ENCODE measurements around the gene SP140. TPM values are rescaled to one million over a fixed set of nuclear protein-coding genes. Genes with fewer than 3 reads are reported as not detected.

Gene SP140
- total and polyA plus RNA-seq, 10 of the 15 experiments (the other 5 are each of a cell fraction or from before 2014, with no cell fraction given), result 61.7 to 164 (median 90.7) TPM

- Histone ChIP-seq H3K36me3 (ENCODE audit: control insufficient read depth in 2 of 2, insufficient read depth in 2 of 2, low read length in 1 of 2) (peaks cover 17 to 48% of the 10 kb centered on the region in 2 experiments), H4K20me1 (ENCODE audit: control insufficient read depth, insufficient read depth) (no peaks in the 10 kb centered on the region), H2AFZ (ENCODE audit: control insufficient read depth, low read depth, low read length) (no peak overlapping the region), H3K4me1 (ENCODE audit: control insufficient read depth, insufficient read depth, low read length) (no peaks in the 10 kb centered on the region), H3K4me2 (ENCODE audit: control insufficient read depth, insufficient read depth) (no peak overlapping the region), H3K4me3 (no peak overlapping the region), H3K27me3 (replicated peaks in 1 of 2; ENCODE audit: control insufficient read depth in 2 of 2, insufficient read depth in 2 of 2, low read length in 1 of 2) (no peaks in the 10 kb centered on the region), H3K9ac (ENCODE audit: control insufficient read depth, insufficient read depth, low read length) (no peak overlapping the region), H3K27ac (ENCODE audit: control insufficient read depth, insufficient read depth) (no peak overlapping the region), H3K79me2 (ENCODE audit: control insufficient read depth, insufficient read depth, low read length) (no peaks in the 10 kb centered on the region), H3K9me3 (replicated peaks; ENCODE audit: control insufficient read depth, insufficient read depth, low read length) (no peaks in the 10 kb centered on the region)
- TF ChIP-seq SREBF2 (IDR thresholded peaks at IDR 0.05; ENCODE audit: low read length) (no peak), TAF1 (IDR thresholded peaks at IDR 0.05; ENCODE audit: borderline replicate concordance, low read depth, low read length) (no peak)
- ChIA-PET RAD21 (ENCODE audit: unreplicated experiment) (no interaction called here), SMC1A (ENCODE audit: uncharacterized antibody, unreplicated experiment) (no interaction called here), POLR2A (interaction anchor here (0.6 kb wide), 1 partner anchor 230 kb away, joined by 4 read pairs; no protein-coding TSS in a partner anchor), CTCF (no interaction called here)
- intact Hi-C loops (cut with micrococcal nuclease; ENCODE audit: unreplicated experiment) (no loop called here), in situ Hi-C loops (cut with MboI) (no loop called here)
- no peak for FAIRE-seq
- WGBS (ENCODE audit: insufficient coverage, insufficient replicate concordance, low lambda C conversion rate, missing lambda C conversion rate), result 97% methylated on average over 7 of the region's 7 CpGs
- DNase-seq (ENCODE audit: low read depth, low spot score), result no peak
- no TSS peak for BruUV-seq (replicated peaks)
- no peak for ATAC-seq
Measured at GRCh38 chr2:230179907-230180306, 45.6 kb upstream of the SP140 start.

DNA sequence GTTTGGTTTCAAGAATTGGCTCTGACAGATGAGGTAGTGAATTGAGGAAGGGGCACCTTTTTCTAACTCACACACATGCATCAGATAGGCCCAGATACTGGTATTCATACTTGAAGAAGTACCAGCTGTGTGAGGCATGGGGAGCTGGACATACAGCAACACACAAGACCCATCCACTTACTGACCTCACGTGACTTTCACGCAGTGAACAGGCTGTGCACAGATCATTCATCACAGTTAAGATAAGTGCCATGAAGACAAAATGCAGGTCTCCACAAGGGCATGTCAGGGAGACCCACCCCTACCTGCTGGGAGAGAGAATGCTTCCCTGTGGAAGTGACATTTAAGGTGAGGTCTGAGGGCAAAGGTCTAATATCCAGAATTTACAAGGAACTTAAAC lies 44.3 kb upstream of the SP140 start:
- WGBS (ENCODE audit: insufficient coverage, insufficient replicate concordance, low lambda C conversion rate, missing lambda C conversion rate), result 96% methylated on average over 2 of the region's 2 CpGs
- no peak overlapping the region for H2AFZ ChIP-seq (ENCODE audit: control insufficient read depth, low read depth, low read length)
- intact Hi-C loops (cut with micrococcal nuclease; ENCODE audit: unreplicated experiment) (no loop called here), in situ Hi-C loops (cut with MboI) (no loop called here)
- H4K20me1 ChIP-seq (ENCODE audit: control insufficient read depth, insufficient read depth), result no peaks in the 10 kb centered on the region
- CTCF ChIA-PET, result interaction anchor here (1.0 kb wide), 1 partner anchor 22 kb away, joined by 3 read pairs; no protein-coding TSS in a partner anchor
- FAIRE-seq (no peak), DNase-seq (ENCODE audit: low read depth, low spot score) (no peak), ATAC-seq (no peak)
- RAD21 ChIA-PET (ENCODE audit: unreplicated experiment), result no interaction called here
- no peak overlapping the region for H3K27ac ChIP-seq (ENCODE audit: control insufficient read depth, insufficient read depth)
- BruUV-seq (replicated peaks), result no TSS peak
- no peak overlapping the region for H3K4me2 ChIP-seq (ENCODE audit: control insufficient read depth, insufficient read depth)
- SMC1A ChIA-PET (ENCODE audit: uncharacterized antibody, unreplicated experiment), result interaction anchor here (1.7 kb wide), 1 partner anchor 10 kb away, joined by 4 read pairs; no protein-coding TSS in a partner anchor
- H3K36me3 ChIP-seq (ENCODE audit: control insufficient read depth in 2 of 2, insufficient read depth in 2 of 2, low read length in 1 of 2), result peaks cover 16 to 38% of the 10 kb centered on the region in 2 experiments
- POLR2A ChIA-PET, result no interaction called here
- H3K4me1 ChIP-seq (ENCODE audit: control insufficient read depth, insufficient read depth, low read length), result no peaks in the 10 kb centered on the region
- no peak overlapping the region for H3K9ac ChIP-seq (ENCODE audit: control insufficient read depth, insufficient read depth, low read length)
- H3K4me3 ChIP-seq, result no peak overlapping the region
- no peaks in the 10 kb centered on the region for H3K27me3 ChIP-seq (replicated peaks in 1 of 2; ENCODE audit: control insufficient read depth in 2 of 2, insufficient read depth in 2 of 2, low read length in 1 of 2)
- H3K9me3 ChIP-seq (replicated peaks; ENCODE audit: control insufficient read depth, insufficient read depth, low read length), result no peaks in the 10 kb centered on the region
- H3K79me2 ChIP-seq (ENCODE audit: control insufficient read depth, insufficient read depth, low read length), result no peaks in the 10 kb centered on the region
- TF ChIP-seq BMI1 (IDR thresholded peaks at IDR 0.05; ENCODE audit: borderline replicate concordance) (no peak), IRF5 (IDR thresholded peaks at IDR 0.05; ENCODE audit: borderline replicate concordance) (no peak), NR2F1 (conservative IDR thresholded peaks at IDR 0.05) (no peak), RB1 (IDR thresholded peaks at IDR 0.05; ENCODE audit: borderline replicate concordance) (no peak), KDM1A (IDR thresholded peaks at IDR 0.05; ENCODE audit: borderline replicate concordance) (no peak), SIX5 (IDR thresholded peaks at IDR 0.05; ENCODE audit: low read depth, low read length, severe bottlenecking) (no peak), ZBED1 (IDR thresholded peaks at IDR 0.05; ENCODE audit: borderline replicate concordance) (no peak), PAX5 (IDR thresholded peaks at IDR 0.05; ENCODE audit: borderline replicate concordance, low read depth, low read length) (no peak), PRDM15 (CRISPR knock-in tag; IDR thresholded peaks at IDR 0.05) (no peak), RELA (IDR thresholded peaks at IDR 0.05; ENCODE audit: borderline replicate concordance, partially characterized antibody) (no peak), NR2C1 (IDR thresholded peaks at IDR 0.05) (no peak), YBX1 (IDR thresholded peaks at IDR 0.05) (no peak), SUPT20H (IDR thresholded peaks at IDR 0.05; ENCODE audit: borderline replicate concordance, control insufficient read depth, low read depth, low read length) (no peak)

Measured in GM12878 (cell line).